ENCODE measurements around the gene ZBTB42.

The ZBTB42 gene

DNA sequence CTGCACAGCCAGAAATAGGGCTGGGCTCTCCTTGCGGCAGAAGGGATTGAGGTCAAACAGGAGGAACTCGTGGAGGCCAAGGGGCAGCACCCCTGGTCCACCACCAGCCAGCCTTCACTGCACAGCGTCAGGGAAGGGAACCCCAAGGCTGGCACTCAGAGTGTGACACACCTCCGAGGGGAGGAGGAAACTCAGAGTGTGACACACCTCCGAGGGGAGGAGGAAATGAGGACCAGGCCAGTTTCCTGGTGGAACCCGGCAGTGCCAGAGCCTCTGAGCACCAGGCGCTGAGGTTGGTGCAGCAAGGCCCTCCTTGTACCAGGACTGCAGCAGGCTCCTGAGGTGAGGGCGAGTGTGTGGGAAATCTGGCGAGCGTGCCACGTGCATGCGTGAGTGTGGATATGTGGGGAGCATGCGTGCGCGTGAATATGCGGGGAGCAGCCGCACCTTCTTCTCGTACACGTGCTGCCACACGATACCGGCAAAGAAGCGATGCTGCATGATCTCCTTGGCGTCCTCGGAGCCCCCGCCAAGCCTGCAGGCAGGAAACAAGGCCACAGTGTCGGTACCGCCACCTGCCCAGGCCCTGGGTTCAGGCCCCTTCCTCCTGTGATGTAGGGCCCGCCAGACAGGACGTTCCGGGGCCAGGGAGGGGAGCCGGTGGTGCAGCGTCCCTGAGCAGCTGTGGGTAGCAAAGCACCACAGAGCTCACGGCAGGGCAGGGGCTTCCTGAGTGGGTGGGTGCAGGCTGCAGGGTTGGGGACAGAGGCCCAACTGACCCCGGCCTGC, 28.8 kb upstream of the ZBTB42 start:
- Mint-ChIP-seq H3K27me3 (ENCODE audit: low read depth, poor library complexity) (no peaks in the 10 kb centered on the region), H3K4me3 (no peak overlapping the region), H3K4me1 (peaks cover 18% of the 10 kb centered on the region), H3K27ac (no peak overlapping the region), H3K36me3 (ENCODE audit: low read depth) (peaks cover 39% of the 10 kb centered on the region), H3K9me3 (peaks cover 6% of the 10 kb centered on the region)
- no peak for TF ChIP-seq CTCF (IDR thresholded peaks at IDR 0.05)
- DNase-seq: no peak

- Mint-ChIP-seq H3K9me3 (peaks cover 6% of the 10 kb centered on the region), H3K4me3 (no peak overlapping the region), H3K36me3 (ENCODE audit: low read depth) (peaks cover 32% of the 10 kb centered on the region), H3K27me3 (ENCODE audit: low read depth, poor library complexity) (no peaks in the 10 kb centered on the region), H3K4me1 (peaks cover 17% of the 10 kb centered on the region), H3K27ac (no peak overlapping the region)
- TF ChIP-seq CTCF (IDR thresholded peaks at IDR 0.05): no peak
- DNase-seq: no peak
These were observed 28.0 kb upstream of the ZBTB42 start for GRCh38 chr14:104772707-104773504.

DNA sequence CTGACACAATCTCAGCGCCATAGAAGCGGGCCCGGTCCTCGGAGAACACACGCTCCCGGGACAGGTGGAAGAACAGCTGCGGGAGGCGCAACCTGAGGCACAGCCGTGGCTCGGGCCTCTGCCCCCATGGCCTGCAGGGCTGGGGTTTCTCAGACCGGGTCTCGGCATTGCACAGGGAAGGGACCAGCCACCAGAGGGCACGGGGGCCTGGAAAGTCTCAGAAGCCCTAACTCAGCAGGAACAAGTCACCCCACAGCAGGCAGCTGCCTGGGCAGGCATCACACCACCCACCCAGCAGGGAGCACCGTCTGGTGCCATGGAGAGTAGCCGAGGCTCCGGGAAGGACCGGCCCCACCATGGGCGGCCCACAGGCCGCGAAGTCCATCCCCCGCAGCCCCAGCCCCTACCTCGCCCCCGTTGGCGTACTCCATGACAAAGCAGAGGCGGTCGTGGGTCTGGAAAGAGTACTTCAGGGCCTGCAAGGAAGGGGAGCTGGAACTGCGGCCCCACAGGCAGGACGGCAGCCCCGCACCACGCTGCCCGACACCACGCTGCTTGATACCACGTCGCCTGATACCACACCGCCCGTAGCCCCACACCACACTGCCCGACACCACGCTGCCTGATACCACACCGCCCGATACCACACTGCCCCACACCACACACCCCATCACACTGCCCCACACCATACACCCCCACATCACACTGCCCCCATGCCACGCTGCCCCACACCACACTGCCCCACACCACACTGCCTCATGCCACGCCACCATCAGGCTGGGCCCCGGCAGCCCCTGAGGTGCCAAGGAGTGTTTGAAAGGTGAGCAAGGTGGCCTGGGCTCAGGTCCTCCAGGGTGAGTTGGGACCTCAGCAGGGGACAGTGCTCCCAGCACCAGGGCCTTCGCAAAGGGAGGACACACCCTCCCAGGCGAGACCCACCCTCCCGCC, 27.1 kb upstream of the ZBTB42 start:
- no peak overlapping the region for H3K27ac Mint-ChIP-seq
- TF ChIP-seq CTCF (IDR thresholded peaks at IDR 0.05): no peak
- peaks cover 6% of the 10 kb centered on the region for H3K9me3 Mint-ChIP-seq
- no peak for DNase-seq
- peaks cover 16% of the 10 kb centered on the region for H3K4me1 Mint-ChIP-seq
- H3K27me3 Mint-ChIP-seq (ENCODE audit: low read depth, poor library complexity): no peaks in the 10 kb centered on the region
- H3K4me3 Mint-ChIP-seq: no peak overlapping the region
- peaks cover 32% of the 10 kb centered on the region for H3K36me3 Mint-ChIP-seq (ENCODE audit: low read depth)

- no peak overlapping the region for H3K27ac Mint-ChIP-seq
- H3K27me3 Mint-ChIP-seq (ENCODE audit: low read depth, poor library complexity): no peaks in the 10 kb centered on the region
- no peak for TF ChIP-seq CTCF (IDR thresholded peaks at IDR 0.05)
- peaks cover 6% of the 10 kb centered on the region for H3K9me3 Mint-ChIP-seq
- H3K4me3 Mint-ChIP-seq: no peak overlapping the region
- peaks cover 32% of the 10 kb centered on the region for H3K36me3 Mint-ChIP-seq (ENCODE audit: low read depth)
- DNase-seq: no peak
- H3K4me1 Mint-ChIP-seq: peaks cover 8% of the 10 kb centered on the region
These were observed 26.3 kb upstream of the ZBTB42 start for GRCh38 chr14:104774453-104775072.

GRCh38 chr14:104775073-104775489, 25.8 kb upstream of the ZBTB42 start:
- Mint-ChIP-seq H3K36me3 (ENCODE audit: low read depth) (peaks cover 28% of the 10 kb centered on the region), H3K27ac (no peak overlapping the region), H3K27me3 (ENCODE audit: low read depth, poor library complexity) (no peaks in the 10 kb centered on the region), H3K9me3 (peaks cover 6% of the 10 kb centered on the region), H3K4me1 (peaks cover 3% of the 10 kb centered on the region), H3K4me3 (no peak overlapping the region)
- no peak for DNase-seq
- TF ChIP-seq CTCF (IDR thresholded peaks at IDR 0.05): no peak
